ENCODE results near the gene C2CD4C.

- TF ChIP-seq CTCF (IDR thresholded peaks at IDR 0.05) (no peak), ZFX (IDR thresholded peaks at IDR 0.05; ENCODE audit: borderline replicate concordance) (no peak)
These were observed 13.4 kb upstream of the C2CD4C start for GRCh38 chr19:422213-422916.
